Pancreas (tissue), 10 donors: ENCODE measurements around the gene ARIH1. TPM values are rescaled to one million over a fixed set of nuclear protein-coding genes. Genes with fewer than 3 reads are reported as not detected.

Experiments
- ATAC-seq, 4 donors: fragments of 200-7000 bp; cut with Tn5 transposase; one replicate each; pipeline versions ENCODE4 v1.8.0 to v1.9.1; 2020; ENCODE audit warnings: mild to moderate bottlenecking in 4 of 4, moderate library complexity in 4 of 4
- DNase-seq, 6 donors: peaks; one replicate each; pipeline ENCODE4 v3.0.0-alpha.2; 2020
- FAIRE-seq: peaks from 2 replicates; lab custom pipeline; 2012; peaks lifted over from hg19 to GRCh38; lab: Jason Lieb, UNC
- H3K27ac ChIP-seq, 4 donors: fragments of 200-600 bp; sonication (generic); 1 replicate in 3 of 4; 2 replicates in 1 of 4; pipeline versions ENCODE4 v1.5.0 to v1.8.0; 2020
- H3K27me3 ChIP-seq, 4 donors: fragments of 200-600 bp; one replicate each; pipeline ENCODE4 v1.8.0; 2021
- H3K36me3 ChIP-seq, 3 donors: fragments of 200-600 bp; sonication (generic) in 1 of 3; one replicate each; pipeline versions ENCODE4 v1.5.0 to v1.8.0; 2020 to 2021
- H3K4me1 ChIP-seq, 3 donors: fragments of 200-600 bp; one replicate each; pipeline ENCODE4 v1.8.0; 2021
- H3K4me3 ChIP-seq, 4 donors: fragments of 200-600 bp; sonication (generic) in 2 of 4; one replicate each; pipeline versions ENCODE4 v1.5.0 to v1.8.0; 2020 to 2021
- H3K9me3 ChIP-seq, 4 donors: fragments of 200-600 bp; one replicate each; pipeline ENCODE4 v1.8.0; 2021
- WGBS, 2 donors: extraction: QIAGEN DNeasy Blood & Tissue Kit; methylation state at CpG; one replicate each; pipeline ENCODE4 v1.1.7; 2013; 5-methylcytosine and 5-hydroxymethylcytosine counted together
- intact Hi-C, 3 donors: fragments of 100-400 bp; cut with DNase I; formaldehyde crosslinking; loops; one replicate each; pipeline versions ENCODE4 v1.11.1 to v1.14.2; 2022
- polyA plus RNA-seq, 2 donors: library from polyadenylated mRNA; stranded (reverse); fragments of 200-250 nt; gene quantifications; one replicate each; pipeline ENCODE4 v1.2.3, GENCODE V29; 2013
- total RNA-seq, 6 donors: library from RNA; stranded (reverse); fragmentation: NEBNext Ultra II Directional in 4 of 6; extraction: Animal tissue kit (Norgen Biotek cat#: 25700) in 4 of 6; gene quantifications; one replicate each; pipeline versions ENCODE4 v1.2.1 to v1.2.4, GENCODE V29; 2021 to 2023
- TF ChIP-seq, protein P1 (sequence below), 4 donors: fragments of 200-600 bp; sonication (generic) in 3 of 4; IDR thresholded peaks; one replicate each; pipeline versions ENCODE4 v1.5.0 to v1.8.0; 2021; ENCODE audit warnings: antibody characterized with exemption in 4 of 4
- donor health status: healthy with polysubstance abuse.
- donor health status: DM: no; HTN: no; CAD: no; lungs with moderate emphysema.
- donor health status: DM: no; HTN: no; CAD: no.
- donor health status: control.
- donor health status: control.
- donor health status: Bipolar disorder and iron deficiency.
- donor health status: DM: yes; HTN: yes; CAD: no.
- donor health status: DM: no; HTN: no; CAD: no.
- donor health status: DM: no; HTN: no; CAD: no.
- donor health status: DM: yes; HTN: yes; CAD: no.

ARIH1 gene
- total and polyA plus RNA-seq, 8 donors = 11.5 to 91.3 (median 66.6) TPM

DNA sequence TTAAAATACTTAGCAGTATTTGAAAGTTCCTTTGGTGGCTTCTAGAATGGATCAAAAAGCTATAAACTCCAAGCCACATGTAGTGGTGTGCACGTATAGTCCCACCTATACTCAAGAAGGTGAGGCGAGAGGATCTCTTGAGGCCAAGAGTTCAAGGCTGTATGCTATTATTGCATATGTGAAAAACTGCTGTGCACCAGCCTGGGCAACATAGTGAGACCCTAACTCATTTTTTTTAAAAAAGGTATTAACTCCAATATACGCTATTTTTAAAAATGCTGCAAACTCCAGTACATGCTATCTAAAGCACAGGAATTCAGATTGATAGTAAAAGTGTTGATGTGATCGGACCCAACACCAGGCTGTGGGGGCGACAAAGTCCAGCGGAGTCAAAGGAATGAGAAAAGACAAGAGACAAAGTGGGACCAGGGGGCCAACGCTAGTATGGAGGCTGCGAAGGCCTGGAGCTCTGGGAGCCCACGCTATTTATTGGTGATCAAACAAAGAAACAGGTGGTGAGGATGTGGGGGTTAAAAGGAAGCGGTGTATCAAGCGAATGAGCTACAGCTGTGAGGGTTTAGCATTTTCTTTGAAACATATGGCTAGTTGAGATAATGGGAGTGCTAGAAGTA, 66.6 kb downstream of the ARIH1 start:
- H3K4me3 ChIP-seq = no peak overlapping the region
- intact Hi-C loops = no loop called here
- ATAC-seq (no peak), DNase-seq (no peak), FAIRE-seq (no peak)
- TF ChIP-seq, protein P1, sequence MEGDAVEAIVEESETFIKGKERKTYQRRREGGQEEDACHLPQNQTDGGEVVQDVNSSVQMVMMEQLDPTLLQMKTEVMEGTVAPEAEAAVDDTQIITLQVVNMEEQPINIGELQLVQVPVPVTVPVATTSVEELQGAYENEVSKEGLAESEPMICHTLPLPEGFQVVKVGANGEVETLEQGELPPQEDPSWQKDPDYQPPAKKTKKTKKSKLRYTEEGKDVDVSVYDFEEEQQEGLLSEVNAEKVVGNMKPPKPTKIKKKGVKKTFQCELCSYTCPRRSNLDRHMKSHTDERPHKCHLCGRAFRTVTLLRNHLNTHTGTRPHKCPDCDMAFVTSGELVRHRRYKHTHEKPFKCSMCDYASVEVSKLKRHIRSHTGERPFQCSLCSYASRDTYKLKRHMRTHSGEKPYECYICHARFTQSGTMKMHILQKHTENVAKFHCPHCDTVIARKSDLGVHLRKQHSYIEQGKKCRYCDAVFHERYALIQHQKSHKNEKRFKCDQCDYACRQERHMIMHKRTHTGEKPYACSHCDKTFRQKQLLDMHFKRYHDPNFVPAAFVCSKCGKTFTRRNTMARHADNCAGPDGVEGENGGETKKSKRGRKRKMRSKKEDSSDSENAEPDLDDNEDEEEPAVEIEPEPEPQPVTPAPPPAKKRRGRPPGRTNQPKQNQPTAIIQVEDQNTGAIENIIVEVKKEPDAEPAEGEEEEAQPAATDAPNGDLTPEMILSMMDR (IDR thresholded peaks at IDR 0.05) = no peak
- H3K36me3 ChIP-seq = no peaks in the 10 kb centered on the region
- no peak overlapping the region for H3K27ac ChIP-seq
- no peaks in the 10 kb centered on the region for H3K27me3 ChIP-seq
- no peaks in the 10 kb centered on the region for H3K9me3 ChIP-seq
- WGBS, 2 donors = 98% methylated on average over 11 of the region's 11 CpGs
- H3K4me1 ChIP-seq = peaks cover 0 to 8% (median 4%) of the 10 kb centered on the region in 3 donors

DNA sequence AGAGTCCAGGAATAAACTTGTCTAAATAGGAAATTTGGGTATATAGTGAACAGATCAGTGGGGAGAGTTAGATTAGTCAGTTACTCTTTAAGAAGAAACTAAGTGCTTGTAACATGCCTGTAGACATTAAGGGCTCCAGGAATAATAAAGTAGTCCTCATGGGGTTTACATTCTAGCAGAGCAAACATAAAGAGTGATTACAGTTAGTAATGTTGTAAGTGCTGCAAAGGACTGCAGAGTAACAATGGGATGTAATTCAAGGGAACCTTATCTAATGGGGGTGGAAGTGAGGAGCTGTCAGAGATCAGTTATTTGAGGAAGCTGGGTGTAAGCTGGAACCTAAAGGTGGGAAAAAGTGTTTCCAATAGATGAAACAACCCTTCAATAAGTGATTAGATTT, 67.5 kb downstream of the ARIH1 start:
- intact Hi-C loops = no loop called here
- FAIRE-seq = no peak

DNA sequence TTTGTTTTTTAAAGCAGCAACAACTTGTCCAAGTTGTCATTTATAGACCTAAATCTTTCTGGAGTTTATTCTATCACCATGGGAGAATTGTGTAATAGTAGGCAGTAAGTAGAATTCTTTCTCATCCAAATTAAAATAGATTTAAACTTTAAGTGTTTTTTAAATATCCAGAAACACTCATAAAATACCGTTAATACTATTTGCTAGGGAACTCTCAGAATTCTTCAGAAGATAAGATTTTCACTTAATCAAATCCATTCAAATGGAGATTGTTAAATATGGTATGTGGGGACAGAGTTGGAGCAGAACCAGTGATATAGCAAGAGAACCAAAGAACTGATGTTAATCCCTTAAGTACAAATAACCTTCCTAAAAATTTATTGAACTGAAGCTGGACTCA, 71.0 kb downstream of the ARIH1 start:
- DNase-seq (no peak), FAIRE-seq (no peak), ATAC-seq (no peak)
- intact Hi-C loops = no loop called here
- H3K4me3 ChIP-seq = no peak overlapping the region
- TF ChIP-seq, protein P1 (IDR thresholded peaks at IDR 0.05) = no peak
- no peak overlapping the region for H3K27ac ChIP-seq
- H3K27me3 ChIP-seq = no peaks in the 10 kb centered on the region
- H3K36me3 ChIP-seq = no peaks in the 10 kb centered on the region
- no peaks in the 10 kb centered on the region for H3K4me1 ChIP-seq
- 54 to 68% methylated on average over 1 of the region's 1 CpG for WGBS, 2 donors
- no peaks in the 10 kb centered on the region for H3K9me3 ChIP-seq

More for the DNA sequence above, 67.5 kb downstream of the ARIH1 start:
- TF ChIP-seq, protein P1 (IDR thresholded peaks at IDR 0.05) = no peak
- Histone ChIP-seq H3K4me3 (no peak overlapping the region), H3K36me3 (no peaks in the 10 kb centered on the region), H3K27ac (no peak overlapping the region), H3K4me1 (no peaks in the 10 kb centered on the region), H3K27me3 (no peaks in the 10 kb centered on the region), H3K9me3 (no peaks in the 10 kb centered on the region)
- DNase-seq = no peak
- ATAC-seq = no peak

DNA sequence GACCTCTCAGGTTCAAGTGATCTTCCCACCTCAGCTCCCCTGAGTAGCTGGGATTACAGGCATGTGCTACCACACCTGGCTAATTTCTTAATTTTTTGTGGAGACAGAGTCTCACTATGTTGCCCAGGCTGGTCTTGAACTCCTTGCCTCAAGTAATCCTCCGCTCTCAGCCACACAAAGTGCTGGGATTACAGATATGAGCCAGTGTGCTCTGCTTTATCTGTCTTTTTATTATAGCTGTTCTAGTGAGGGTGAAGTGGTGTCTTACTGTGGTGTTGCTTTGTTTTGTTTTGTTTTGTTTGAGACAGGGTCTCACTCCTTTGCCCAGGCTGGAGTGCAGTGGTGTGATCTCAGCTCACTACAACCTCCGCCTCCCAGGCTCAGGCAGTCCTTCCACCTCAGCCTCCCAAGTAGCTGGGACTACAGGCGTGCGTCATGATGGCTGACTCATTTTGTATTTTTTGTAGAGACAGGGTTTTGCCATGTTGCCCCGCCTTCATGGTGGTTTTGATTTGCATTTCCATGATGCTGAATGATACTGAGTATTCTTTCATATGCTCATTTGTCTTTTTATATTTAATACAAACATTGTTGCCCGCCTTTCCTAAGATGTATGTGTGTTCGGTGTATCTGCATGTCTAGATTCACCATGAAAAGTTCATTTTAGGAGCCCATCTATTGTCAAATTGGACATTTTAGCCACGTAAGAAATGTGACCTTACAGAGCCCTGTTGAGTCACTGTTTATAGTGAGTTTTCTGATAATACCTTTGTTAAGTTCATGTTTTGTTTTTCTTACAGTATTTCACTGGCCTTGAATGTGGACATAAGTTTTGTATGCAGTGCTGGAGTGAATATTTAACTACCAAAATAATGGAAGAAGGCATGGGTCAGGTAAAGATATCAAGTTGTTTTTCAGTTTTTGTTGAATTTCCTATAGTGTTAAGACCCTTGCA, 80.6 kb downstream of the ARIH1 start:
- ATAC-seq (peak in 1 of 4 donors; percentile 45), FAIRE-seq (no peak), DNase-seq (no peak)
- H3K27me3 ChIP-seq = no peaks in the 10 kb centered on the region
- TF ChIP-seq, protein P1 (IDR thresholded peaks at IDR 0.05) = no peak
- no peak overlapping the region for H3K4me3 ChIP-seq
- H3K4me1 ChIP-seq = no peaks in the 10 kb centered on the region
- H3K9me3 ChIP-seq = no peaks in the 10 kb centered on the region
- no peaks in the 10 kb centered on the region for H3K36me3 ChIP-seq
- intact Hi-C loops = no loop called here
- H3K27ac ChIP-seq = no peak overlapping the region
- 90 to 91% methylated on average over 8 of the region's 8 CpGs for WGBS, 2 donors
